Fibroblast of lung (primary cell): ENCODE results near the gene KIF1B.

Experiments
- EZH2 ChIP-seq: IDR thresholded peaks from 2 replicates; pipeline ENCODE4 v1.5.1; 2012; ENCODE audit warnings: low read length, control low read depth, mild to moderate bottlenecking; ENCODE audit errors: missing control alignments
- TF ChIP-seq, protein P1 (sequence below), 2 donors: IDR thresholded peaks in 1 of 2; conservative IDR thresholded peaks in 1 of 2; 1 replicate in 1 of 2; 2 replicates in 1 of 2; pipeline ENCODE4 v1.5.1; 2011 to 2012; ENCODE audit warnings: low read length in 2 of 2, control low read depth in 1 of 2, inconsistent platforms in 1 of 2, low read depth in 1 of 2, mild to moderate bottlenecking in 1 of 2

GRCh38 chr1:10188133-10188650 lies 22.2 kb upstream of the KIF1B start:
- TF ChIP-seq, protein P1, sequence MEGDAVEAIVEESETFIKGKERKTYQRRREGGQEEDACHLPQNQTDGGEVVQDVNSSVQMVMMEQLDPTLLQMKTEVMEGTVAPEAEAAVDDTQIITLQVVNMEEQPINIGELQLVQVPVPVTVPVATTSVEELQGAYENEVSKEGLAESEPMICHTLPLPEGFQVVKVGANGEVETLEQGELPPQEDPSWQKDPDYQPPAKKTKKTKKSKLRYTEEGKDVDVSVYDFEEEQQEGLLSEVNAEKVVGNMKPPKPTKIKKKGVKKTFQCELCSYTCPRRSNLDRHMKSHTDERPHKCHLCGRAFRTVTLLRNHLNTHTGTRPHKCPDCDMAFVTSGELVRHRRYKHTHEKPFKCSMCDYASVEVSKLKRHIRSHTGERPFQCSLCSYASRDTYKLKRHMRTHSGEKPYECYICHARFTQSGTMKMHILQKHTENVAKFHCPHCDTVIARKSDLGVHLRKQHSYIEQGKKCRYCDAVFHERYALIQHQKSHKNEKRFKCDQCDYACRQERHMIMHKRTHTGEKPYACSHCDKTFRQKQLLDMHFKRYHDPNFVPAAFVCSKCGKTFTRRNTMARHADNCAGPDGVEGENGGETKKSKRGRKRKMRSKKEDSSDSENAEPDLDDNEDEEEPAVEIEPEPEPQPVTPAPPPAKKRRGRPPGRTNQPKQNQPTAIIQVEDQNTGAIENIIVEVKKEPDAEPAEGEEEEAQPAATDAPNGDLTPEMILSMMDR (conservative IDR thresholded peaks at IDR 0.05 in 1 of 2, IDR thresholded peaks at IDR 0.05 in 1 of 2; ENCODE audit: low read depth in 1 of 2, low read length in 2 of 2): no peak
- no peak for TF ChIP-seq EZH2
